SK-N-MC (cell line): Measurements from ENCODE around the gene LDAF1.

ENCODE experiments used
- DNase-seq: peaks from one replicate; pipeline ENCODE4 v3.0.0-alpha.2; 2011; ENCODE audit warnings: low read depth, low spot score
- H3K27ac ChIP-seq: fragments of 200-600 bp; sonication (generic); 2 replicates; pipeline ENCODE4 v1.5.1; 2016; ENCODE audit warnings: mixed run types
- H3K36me3 ChIP-seq: fragments of 200-600 bp; sonication (generic); 2 replicates; pipeline ENCODE4 v1.6.1; 2017; ENCODE audit warnings: antibody characterized with exemption, low read length, mixed read lengths; ENCODE audit not compliant: insufficient read depth
- H3K4me3 ChIP-seq: fragments of 200-600 bp; sonication (generic); 2 replicates; pipeline ENCODE4 v1.5.1; 2016
- H3K9ac ChIP-seq: fragments of 200-600 bp; sonication (generic); 2 replicates; pipeline ENCODE4 v1.8.0; 2017; ENCODE audit warnings: mixed run types, mixed read lengths; ENCODE audit not compliant: insufficient read length
- H3K9me3 ChIP-seq: fragments of 200-600 bp; sonication (generic); 2 replicates; pipeline ENCODE4 v1.6.1; 2017; ENCODE audit warnings: low read depth, mild to moderate bottlenecking, antibody characterized with exemption, low read length, moderate library complexity, mixed read lengths
- EZH2 ChIP-seq: fragments of 200-600 bp; sonication (generic); IDR thresholded peaks from one replicate; pipeline ENCODE4 v1.6.1; 2017; ENCODE audit warnings: antibody characterized with exemption
- FOXP2 ChIP-seq: optimal IDR thresholded peaks from 2 replicates; pipeline ENCODE3; 2011; ENCODE audit warnings: mild to moderate bottlenecking, moderate library complexity; ENCODE audit not compliant: insufficient read depth; ENCODE audit errors: extremely low read length, control extremely low read depth
- POLR2AphosphoS5 ChIP-seq: IDR thresholded peaks from 2 replicates; pipeline ENCODE4 v1.6.1; 2012; ENCODE audit warnings: mild to moderate bottlenecking, low read depth, low read length, borderline replicate concordance

LDAF1 gene

GRCh38 chr16:21197621-21198020 is 39.1 kb downstream of the LDAF1 start:
- H3K27ac ChIP-seq, result no peak overlapping the region
- H3K9ac ChIP-seq, result no peak overlapping the region
- no peaks in the 10 kb centered on the region for H3K36me3 ChIP-seq
- no peak for TF ChIP-seq EZH2
- TF ChIP-seq FOXP2, result no peak
- TF ChIP-seq POLR2AphosphoS5, result no peak
- no peak for DNase-seq
- no peaks in the 10 kb centered on the region for H3K9me3 ChIP-seq
- H3K4me3 ChIP-seq, result no peak overlapping the region

GRCh38 chr16:21199607-21200218 is 41.2 kb downstream of the LDAF1 start:
- no peak for DNase-seq
- Histone ChIP-seq H3K9me3 (no peaks in the 10 kb centered on the region), H3K9ac (no peak overlapping the region), H3K4me3 (no peak overlapping the region), H3K36me3 (no peaks in the 10 kb centered on the region), H3K27ac (no peak overlapping the region)
- TF ChIP-seq FOXP2 (no peak), EZH2 (no peak), POLR2AphosphoS5 (no peak)

GRCh38 chr16:21203155-21203797 is 44.8 kb downstream of the LDAF1 start:
- TF ChIP-seq FOXP2 (no peak), POLR2AphosphoS5 (no peak), EZH2 (no peak)
- Histone ChIP-seq H3K36me3 (no peaks in the 10 kb centered on the region), H3K9me3 (no peaks in the 10 kb centered on the region), H3K27ac (no peak overlapping the region), H3K4me3 (no peak overlapping the region), H3K9ac (no peak overlapping the region)
- no peak for DNase-seq

GRCh38 chr16:21205303-21205702 is 46.8 kb downstream of the LDAF1 start:
- DNase-seq, result no peak

GRCh38 chr16:21206550-21206949 is 48.1 kb downstream of the LDAF1 start:
- Histone ChIP-seq H3K27ac (no peak overlapping the region), H3K4me3 (no peak overlapping the region), H3K9ac (no peak overlapping the region), H3K9me3 (no peaks in the 10 kb centered on the region), H3K36me3 (no peaks in the 10 kb centered on the region)
- DNase-seq, result no peak
- TF ChIP-seq FOXP2, result no peak
- TF ChIP-seq EZH2, result no peak
- TF ChIP-seq POLR2AphosphoS5, result no peak

More at GRCh38 chr16:21205303-21205702, 46.8 kb downstream of the LDAF1 start:
- Histone ChIP-seq H3K4me3 (no peak overlapping the region), H3K36me3 (no peaks in the 10 kb centered on the region), H3K9me3 (no peaks in the 10 kb centered on the region), H3K9ac (no peak overlapping the region), H3K27ac (no peak overlapping the region)
- no peak for TF ChIP-seq FOXP2
- no peak for TF ChIP-seq POLR2AphosphoS5
- TF ChIP-seq EZH2, result no peak

GRCh38 chr16:21208446-21209230 is 50.2 kb downstream of the LDAF1 start:
- no peak overlapping the region for H3K27ac ChIP-seq
- no peaks in the 10 kb centered on the region for H3K36me3 ChIP-seq
- H3K9me3 ChIP-seq, result no peaks in the 10 kb centered on the region
- no peak for DNase-seq
- H3K9ac ChIP-seq, result no peak overlapping the region
- TF ChIP-seq POLR2AphosphoS5, result no peak
- no peak for TF ChIP-seq FOXP2
- no peak for TF ChIP-seq EZH2
- H3K4me3 ChIP-seq, result no peak overlapping the region

- Histone ChIP-seq H3K36me3 (no peaks in the 10 kb centered on the region), H3K4me3 (no peak within 1 kb of the TSS), H3K27ac (no peak within 1 kb of the TSS), H3K9ac (no peak within 1 kb of the TSS), H3K9me3 (no peaks in the 10 kb centered on the region)
- DNase-seq, result no peak
- no peak for TF ChIP-seq POLR2AphosphoS5
- no peak for TF ChIP-seq EZH2
- no peak for TF ChIP-seq FOXP2
These were observed 53.0 kb downstream of the LDAF1 start, which contains the start of gene ZP2 for GRCh38 chr16:21211486-21211885. ZP2 (minus strand) TSS chr16:21211574; CDS start chr16:21211547, 27 bp downstream.

GRCh38 chr16:21214086-21214485 is 55.6 kb downstream of the LDAF1 start:
- Histone ChIP-seq H3K36me3 (no peaks in the 10 kb centered on the region), H3K9ac (no peak overlapping the region), H3K27ac (no peak overlapping the region), H3K4me3 (no peak overlapping the region), H3K9me3 (no peaks in the 10 kb centered on the region)
- no peak for DNase-seq
- TF ChIP-seq EZH2, result no peak
- no peak for TF ChIP-seq POLR2AphosphoS5
- TF ChIP-seq FOXP2, result no peak
